ENCODE results near the gene SOX13. TPM values are rescaled to one million over a fixed set of nuclear protein-coding genes. Genes with fewer than 3 reads are reported as not detected.

SOX13 gene
- total and polyA plus RNA-seq, 9 of the 15 experiments (the other 6 are each of a cell fraction or from before 2014, with no cell fraction given), result 0.03 to 0.35 (median 0.06) TPM; not detected in 5

DNA sequence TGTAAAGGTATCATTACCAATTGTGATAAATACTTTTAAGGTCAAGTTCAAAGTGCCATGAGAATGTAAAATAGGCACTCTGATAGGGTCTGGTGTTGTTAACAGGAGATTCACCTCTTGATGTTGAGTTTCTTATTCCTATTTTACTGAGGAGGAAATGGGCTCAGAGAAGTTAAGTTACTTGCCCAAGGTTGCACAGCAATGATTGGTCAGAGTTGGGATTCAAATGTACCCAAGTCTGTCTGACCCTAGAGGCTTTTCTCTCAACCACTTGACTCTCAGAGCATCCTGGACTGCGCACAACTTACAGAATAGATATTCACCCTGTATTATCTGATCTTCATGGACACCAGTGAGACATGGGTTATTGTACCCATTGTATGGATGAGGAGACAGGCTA lies 33.9 kb downstream of the SOX13 start:
- Histone ChIP-seq H3K27me3 (ENCODE audit: control insufficient read depth in 2 of 2, insufficient read depth in 2 of 2, low read length in 2 of 2) (peaks cover 16 to 60% of the 10 kb centered on the region in 2 experiments), H3K9ac (ENCODE audit: insufficient read depth in 1 of 2, low read depth in 2 of 2, low read length in 2 of 2) (no peak overlapping the region), H3K9me1 (ENCODE audit: control insufficient read depth, insufficient read depth, low read length) (no peaks in the 10 kb centered on the region), H3K4me2 (ENCODE audit: insufficient read depth, low read length) (no peak overlapping the region), H4K20me1 (replicated peaks; ENCODE audit: control insufficient read depth, insufficient read depth, low read length) (no peaks in the 10 kb centered on the region; the same call in 1 of the 2 replicates), H3K36me3 (ENCODE audit: control insufficient read depth, insufficient read depth, low read length) (no peaks in the 10 kb centered on the region), H3K4me1 (replicated peaks in 1 of 2; ENCODE audit: control insufficient read depth in 2 of 2, insufficient read depth in 2 of 2, low read length in 2 of 2) (no peaks in the 10 kb centered on the region; a peak in 1 of 5 replicates), H3K27ac (ENCODE audit: extremely low read depth, low read depth, low read length) (no peak overlapping the region), H2AFZ (ENCODE audit: low read depth, low read length) (no peak overlapping the region), H3K9me3 (replicated peaks; ENCODE audit: control insufficient read depth, insufficient read depth, low read depth, low read length) (no peaks in the 10 kb centered on the region), H3K4me3 (no peak overlapping the region), H3K79me2 (ENCODE audit: control insufficient read depth, insufficient read depth, low read length) (no peaks in the 10 kb centered on the region)
- intact Hi-C loops (cut with micrococcal nuclease) (no loop called here), in situ Hi-C loops (cut with MboI) (no loop called here)
- FAIRE-seq (no peak), DNase-seq (ENCODE audit: extremely low read depth in 1 of 4, low spot score in 3 of 4) (no peak), ATAC-seq (no peak)
- ChIA-PET POLR2A (interaction anchor here (0.7 kb wide), 2 partner anchors 15 to 56 kb away, joined by 3 to 4 read pairs; no protein-coding TSS in a partner anchor), CTCF (ENCODE audit: low intra/inter-chr PET ratio) (no interaction called here)
- 0% methylated on average over 1 of the region's 1 CpG for WGBS (ENCODE audit: insufficient coverage, low coverage, missing lambda C conversion rate)
- BruUV-seq (replicated peaks), result no TSS peak
- TF ChIP-seq PHF8 (IDR thresholded peaks at IDR 0.05; ENCODE audit: borderline replicate concordance, low read length) (no peak), CBFB (CRISPR knock-in tag; IDR thresholded peaks at IDR 0.05) (no peak), ZNF695 (CRISPR knock-in tag; IDR thresholded peaks at IDR 0.05) (no peak), ADNP (tag; IDR thresholded peaks at IDR 0.05) (peak; percentile 74), ZFX (CRISPR knock-in tag; IDR thresholded peaks at IDR 0.05) (no peak), KDM1A (IDR thresholded peaks at IDR 0.05) (peak; percentile 25 to 68; a peak in 3 of 4 replicates), SMARCA5 (IDR thresholded peaks at IDR 0.05) (peak; percentile 56; the same call in 1 of the 2 replicates), CBX8 (IDR thresholded peaks at IDR 0.05; ENCODE audit: borderline replicate concordance, extremely low read depth, low read depth, low read length, poor library complexity, severe bottlenecking) (no peak), RAD21 (CRISPR knock-in tag; conservative IDR thresholded peaks at IDR 0.05 in 1 of 2, IDR thresholded peaks at IDR 0.05 in 1 of 2) (no peak), NFIC (IDR thresholded peaks at IDR 0.05) (no peak), CEBPB (tag; IDR thresholded peaks at IDR 0.05) (no peak), BCOR (IDR thresholded peaks at IDR 0.05) (peak; percentile 92), ZFP36 (IDR thresholded peaks at IDR 0.05; ENCODE audit: low read depth, low read length, partially characterized antibody) (peak; percentile 83), RBM25 (IDR thresholded peaks at IDR 0.05; ENCODE audit: low read depth, low read length, severe bottlenecking) (peak; percentile 98), BMI1 (IDR thresholded peaks at IDR 0.05; ENCODE audit: low read length) (no peak)
- TF ChIP-seq, protein P1, sequence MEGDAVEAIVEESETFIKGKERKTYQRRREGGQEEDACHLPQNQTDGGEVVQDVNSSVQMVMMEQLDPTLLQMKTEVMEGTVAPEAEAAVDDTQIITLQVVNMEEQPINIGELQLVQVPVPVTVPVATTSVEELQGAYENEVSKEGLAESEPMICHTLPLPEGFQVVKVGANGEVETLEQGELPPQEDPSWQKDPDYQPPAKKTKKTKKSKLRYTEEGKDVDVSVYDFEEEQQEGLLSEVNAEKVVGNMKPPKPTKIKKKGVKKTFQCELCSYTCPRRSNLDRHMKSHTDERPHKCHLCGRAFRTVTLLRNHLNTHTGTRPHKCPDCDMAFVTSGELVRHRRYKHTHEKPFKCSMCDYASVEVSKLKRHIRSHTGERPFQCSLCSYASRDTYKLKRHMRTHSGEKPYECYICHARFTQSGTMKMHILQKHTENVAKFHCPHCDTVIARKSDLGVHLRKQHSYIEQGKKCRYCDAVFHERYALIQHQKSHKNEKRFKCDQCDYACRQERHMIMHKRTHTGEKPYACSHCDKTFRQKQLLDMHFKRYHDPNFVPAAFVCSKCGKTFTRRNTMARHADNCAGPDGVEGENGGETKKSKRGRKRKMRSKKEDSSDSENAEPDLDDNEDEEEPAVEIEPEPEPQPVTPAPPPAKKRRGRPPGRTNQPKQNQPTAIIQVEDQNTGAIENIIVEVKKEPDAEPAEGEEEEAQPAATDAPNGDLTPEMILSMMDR (IDR thresholded peaks at IDR 0.05 in 2 of 3, conservative IDR thresholded peaks at IDR 0.05 in 1 of 3; ENCODE audit: insufficient read depth in 2 of 3, low read depth in 1 of 3, low read length in 3 of 3), result no peak
- TF ChIP-seq, protein P2, sequence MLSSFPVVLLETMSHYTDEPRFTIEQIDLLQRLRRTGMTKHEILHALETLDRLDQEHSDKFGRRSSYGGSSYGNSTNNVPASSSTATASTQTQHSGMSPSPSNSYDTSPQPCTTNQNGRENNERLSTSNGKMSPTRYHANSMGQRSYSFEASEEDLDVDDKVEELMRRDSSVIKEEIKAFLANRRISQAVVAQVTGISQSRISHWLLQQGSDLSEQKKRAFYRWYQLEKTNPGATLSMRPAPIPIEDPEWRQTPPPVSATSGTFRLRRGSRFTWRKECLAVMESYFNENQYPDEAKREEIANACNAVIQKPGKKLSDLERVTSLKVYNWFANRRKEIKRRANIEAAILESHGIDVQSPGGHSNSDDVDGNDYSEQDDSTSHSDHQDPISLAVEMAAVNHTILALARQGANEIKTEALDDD (IDR thresholded peaks at IDR 0.05), result no peak
